GM12875 (cell line): ENCODE measurements around the gene LITAF.

Source experiments
- H3K4me3 ChIP-seq: one replicate; pipeline ENCODE4 v1.5.1; 2011; ENCODE audit warnings: low read depth, low read length, control low read depth
- CTCF ChIP-seq: IDR thresholded peaks from 2 replicates; pipeline ENCODE4 v1.5.1; 2011; ENCODE audit warnings: low read depth, mild to moderate bottlenecking, control low read depth, inconsistent platforms, low read length, moderate library complexity, borderline replicate concordance; ENCODE audit not compliant: insufficient read depth

Gene LITAF

DNA sequence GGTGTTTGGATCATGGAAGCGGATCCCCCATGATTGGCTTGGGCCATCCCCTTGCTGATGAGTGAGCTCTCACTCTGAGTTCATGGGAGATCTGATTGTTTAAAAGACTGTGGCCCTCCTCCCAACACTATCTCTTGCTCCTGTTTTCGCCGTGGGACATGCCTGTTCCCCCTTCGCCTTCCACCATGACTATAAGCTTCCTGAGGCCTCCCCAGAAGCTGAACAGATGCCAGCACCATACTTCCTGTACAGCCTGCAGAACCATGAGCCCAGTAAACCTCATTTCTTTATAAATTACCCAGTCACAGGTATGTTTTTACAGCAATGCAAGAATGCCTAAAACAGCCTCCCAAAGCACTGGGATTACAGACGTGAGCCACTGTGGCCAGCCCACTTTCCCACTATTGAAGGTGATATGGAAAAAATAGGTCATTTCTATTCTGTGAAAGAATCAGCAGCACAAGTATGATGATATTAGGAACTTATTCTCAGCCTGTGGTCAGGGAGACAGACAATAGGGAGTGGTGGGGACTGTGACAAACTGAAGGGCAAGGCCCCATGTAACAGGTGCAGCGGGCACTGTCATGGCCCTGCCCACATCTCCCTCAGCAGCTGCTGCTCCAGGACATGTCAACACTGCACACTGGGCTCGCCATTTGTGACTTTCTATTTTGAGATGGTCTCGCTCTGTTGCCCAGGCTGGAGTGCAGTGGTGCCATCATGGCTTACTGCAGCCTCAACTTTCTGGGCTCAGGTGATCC is 33.7 kb upstream of the LITAF start:
- no peak overlapping the region for H3K4me3 ChIP-seq
- TF ChIP-seq CTCF = no peak

- no peak for TF ChIP-seq CTCF
- no peak overlapping the region for H3K4me3 ChIP-seq
Measured at GRCh38 chr16:11619327-11619851, 32.7 kb upstream of the LITAF start.

DNA sequence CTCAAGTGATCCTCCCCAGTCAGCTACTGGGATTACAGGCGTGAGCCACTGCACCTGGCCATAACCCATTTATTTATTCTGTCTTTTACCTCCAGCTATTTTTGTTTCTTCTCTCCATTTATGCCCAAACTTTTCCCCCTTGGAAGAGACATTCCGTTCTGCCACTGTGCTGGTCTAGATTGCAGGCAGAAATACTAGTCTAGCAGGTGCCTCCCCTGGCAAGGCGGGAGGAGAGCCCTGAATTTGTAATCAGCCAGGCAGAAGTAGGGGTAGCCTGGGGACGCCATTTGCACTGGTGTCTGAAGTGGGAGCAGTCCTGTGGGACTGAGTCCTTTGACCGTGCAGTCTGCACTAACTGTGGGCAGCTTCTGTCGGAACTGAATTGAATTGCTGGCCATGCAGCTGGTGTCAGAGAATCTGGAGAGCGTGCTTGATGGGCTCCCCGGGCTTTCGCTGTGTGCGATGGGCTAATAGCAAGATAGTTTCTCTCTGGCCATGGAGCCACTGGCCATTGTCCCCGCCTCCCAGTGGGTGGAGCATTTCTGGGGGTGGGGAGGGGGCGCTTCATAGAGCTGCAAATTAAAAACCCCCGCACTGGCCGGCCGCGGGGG is 31.5 kb upstream of the LITAF start:
- TF ChIP-seq CTCF = no peak
- H3K4me3 ChIP-seq = no peak overlapping the region

GRCh38 chr16:11615748-11616447 is 29.2 kb upstream of the LITAF start:
- TF ChIP-seq CTCF = no peak
- no peak overlapping the region for H3K4me3 ChIP-seq

GRCh38 chr16:11614587-11615175 is 28.0 kb upstream of the LITAF start:
- no peak for TF ChIP-seq CTCF
- H3K4me3 ChIP-seq = no peak overlapping the region

GRCh38 chr16:11613381-11614303 is 26.9 kb upstream of the LITAF start:
- no peak for TF ChIP-seq CTCF
- no peak overlapping the region for H3K4me3 ChIP-seq
